GM23338 (cell line): ENCODE results near the gene TSKS. TPM values are rescaled to one million over a fixed set of nuclear protein-coding genes. Genes with fewer than 3 reads are reported as not detected.

Source experiments
- ATAC-seq: fragments of 200-7000 bp; cut with Tn5 transposase; 3 replicates; pipeline ENCODE4 v1.9.1; 2020
- DNase-seq: peaks from one replicate; pipeline ENCODE4 v3.0.0-alpha.2; 2015; ENCODE audit warnings: low spot score
- H2AFZ ChIP-seq: fragments of 200-600 bp; sonication (generic); 2 replicates; pipeline ENCODE4 v1.8.0; 2016; ENCODE audit warnings: antibody characterized with exemption, mild to moderate bottlenecking, moderate library complexity
- H3F3A ChIP-seq: fragments of 200-600 bp; sonication (generic); replicated peaks from 2 replicates; pipeline ENCODE4 v1.8.0; 2017; ENCODE audit warnings: antibody characterized with exemption, mixed run types, low read depth
- H3K27ac ChIP-seq: fragments of 200-600 bp; sonication (generic); 2 replicates; pipeline ENCODE4 v1.6.1; 2016; ENCODE audit warnings: low read depth
- H3K27me3 ChIP-seq: fragments of 200-600 bp; sonication (generic); 2 replicates; pipeline ENCODE4 v1.8.0; 2016; ENCODE audit warnings: mild to moderate bottlenecking, mixed run types, moderate library complexity; ENCODE audit not compliant: insufficient read depth
- H3K36me3 ChIP-seq: fragments of 200-600 bp; sonication (generic); 2 replicates; pipeline ENCODE4 v1.8.0; 2016; ENCODE audit warnings: mild to moderate bottlenecking; ENCODE audit not compliant: insufficient read depth
- H3K4me1 ChIP-seq: fragments of 200-600 bp; sonication (generic); 2 replicates; pipeline ENCODE4 v1.8.0; 2016; ENCODE audit warnings: mild to moderate bottlenecking, moderate library complexity; ENCODE audit not compliant: insufficient read depth
- H3K4me2 ChIP-seq: fragments of 200-600 bp; sonication (generic); 2 replicates; pipeline ENCODE4 v1.7.1; 2017; ENCODE audit warnings: mixed run types
- H3K4me3 ChIP-seq: fragments of 200-600 bp; sonication (generic); 2 replicates; pipeline ENCODE4 v1.6.1; 2016; ENCODE audit warnings: mixed run types
- H3K79me2 ChIP-seq: fragments of 200-600 bp; sonication (generic); replicated peaks from 2 replicates; pipeline ENCODE4 v1.8.0; 2017; ENCODE audit warnings: mild to moderate bottlenecking; ENCODE audit not compliant: insufficient read depth
- H3K9me2 ChIP-seq: fragments of 200-600 bp; sonication (generic); 2 replicates; pipeline ENCODE4 v1.8.0; 2017; ENCODE audit not compliant: insufficient read depth
- H4K20me1 ChIP-seq: fragments of 200-600 bp; sonication (generic); replicated peaks from 2 replicates; pipeline ENCODE4 v1.8.0; 2017; ENCODE audit warnings: mild to moderate bottlenecking; ENCODE audit not compliant: insufficient read depth
- H3K27ac Mint-ChIP-seq: 2 replicates; pipeline ENCODE4 v1.8.0; 2020; ENCODE audit warnings: inconsistent platforms, mild to moderate bottlenecking, moderate library complexity, mixed read lengths
- H3K27me3 Mint-ChIP-seq: 3 replicates; pipeline ENCODE4 v1.8.0; 2022; ENCODE audit warnings: low read depth, mild to moderate bottlenecking, moderate library complexity, mixed read lengths, inconsistent platforms; ENCODE audit not compliant: insufficient read depth, poor library complexity
- H3K36me3 Mint-ChIP-seq: 3 replicates; pipeline ENCODE4 v1.8.0; 2021; ENCODE audit warnings: low read depth, mild to moderate bottlenecking, inconsistent platforms, moderate library complexity, mixed read lengths
- H3K4me1 Mint-ChIP-seq: 3 replicates; pipeline ENCODE4 v1.8.0; 2020; ENCODE audit warnings: mild to moderate bottlenecking, inconsistent platforms, mixed read lengths
- H3K4me3 Mint-ChIP-seq: 3 replicates; pipeline ENCODE4 v1.8.0; 2021; ENCODE audit warnings: moderate library complexity, mild to moderate bottlenecking, inconsistent platforms, mixed read lengths
- H3K9me3 Mint-ChIP-seq: 3 replicates; pipeline ENCODE4 v1.8.0; 2020; ENCODE audit warnings: moderate library complexity, mild to moderate bottlenecking, inconsistent platforms, mixed read lengths
- CREB1 ChIP-seq: fragments of 250-450 bp; sonication (Bioruptor Pico); IDR thresholded peaks from 2 replicates; pipeline ENCODE4 v1.5.0; 2020; ENCODE audit warnings: low read depth, mild to moderate bottlenecking, moderate library complexity
- CTCF ChIP-seq, 2 experiments: fragments of 200-600 bp in 1 of 2; sonication (generic) in 1 of 2; conservative IDR thresholded peaks; 2 replicates each; pipeline versions ENCODE4 v1.5.1 to v1.6.1; 2016 to 2017; ENCODE audit warnings: antibody characterized with exemption in 2 of 2, low read depth in 2 of 2, mild to moderate bottlenecking in 2 of 2, moderate library complexity in 1 of 2
- ETS1 ChIP-seq: IDR thresholded peaks from 2 replicates; pipeline ENCODE4 v1.6.1; 2016; ENCODE audit warnings: antibody characterized with exemption
- EZH2 ChIP-seq: fragments of 200-600 bp; sonication (generic); IDR thresholded peaks from one replicate; pipeline ENCODE4 v1.8.0; 2017; ENCODE audit warnings: antibody characterized with exemption, mild to moderate bottlenecking, low read depth; ENCODE audit not compliant: unreplicated experiment
- EZH2phosphoT487 ChIP-seq: fragments of 200-600 bp; sonication (generic); IDR thresholded peaks from one replicate; pipeline ENCODE4 v1.8.1; 2018; ENCODE audit warnings: antibody characterized with exemption; ENCODE audit not compliant: unreplicated experiment
- POLR2AphosphoS5 ChIP-seq: IDR thresholded peaks from 2 replicates; pipeline ENCODE4 v1.6.1; 2016; ENCODE audit warnings: antibody characterized with exemption, low read depth
- ZNF114 ChIP-seq: fragments of 250-450 bp; sonication (Bioruptor Pico); IDR thresholded peaks from 2 replicates; pipeline ENCODE4 v1.5.0; 2020; ENCODE audit warnings: mild to moderate bottlenecking, moderate library complexity
- ZNF331 ChIP-seq: fragments of 250-450 bp; sonication (Bioruptor Pico); IDR thresholded peaks from 2 replicates; pipeline ENCODE4 v1.5.0; 2020; ENCODE audit warnings: low read depth, mild to moderate bottlenecking, moderate library complexity
- ZNF462 ChIP-seq: fragments of 250-450 bp; sonication (Bioruptor Pico); IDR thresholded peaks from 2 replicates; pipeline ENCODE4 v1.5.0; 2020; ENCODE audit warnings: mild to moderate bottlenecking, moderate library complexity
- polyA plus RNA-seq: library from polyadenylated mRNA; unstranded; fragments of >200 nt; fragmentation: Nextera tagmentation; extraction: Ambion mirVana; gene quantifications from 2 replicates; pipeline ENCODE4 v1.2.1, GENCODE V29; 2016
- total RNA-seq: library from RNA; depleted of rRNA; stranded (reverse); fragments of >200 nt; shearing (Covaris generic); gene quantifications from 2 replicates; pipeline ENCODE4 v1.2.3, GENCODE V29; 2014

TSKS gene
- total and polyA plus RNA-seq, 2 experiments from 2014 or later, result 0.99 TPM; not detected in 1

- Histone ChIP-seq H4K20me1 (no peaks in the 10 kb centered on the region), H3K79me2 (no peaks in the 10 kb centered on the region), H3K27me3 (no peaks in the 10 kb centered on the region), H3K27ac (no peak overlapping the region), H3K4me3 (no peak overlapping the region), H3K4me1 (peaks cover 7% of the 10 kb centered on the region; the same call in 1 of the 2 replicates), H3K4me2 (no peak overlapping the region), H3F3A (no peaks in the 10 kb centered on the region), H3K9me2 (no peaks in the 10 kb centered on the region), H3K36me3 (no peaks in the 10 kb centered on the region), H2AFZ (no peak overlapping the region)
- no peaks in the 10 kb centered on the region for H3K36me3 Mint-ChIP-seq
- no peak for ATAC-seq
- H3K4me1 Mint-ChIP-seq, result no peaks in the 10 kb centered on the region; the same call in 2 of the 3 replicates
- no peak for DNase-seq
- H3K4me3 Mint-ChIP-seq, result no peak overlapping the region
- no peak overlapping the region for H3K27ac Mint-ChIP-seq
- TF ChIP-seq EZH2, result no peak
- no peak for TF ChIP-seq POLR2AphosphoS5
- no peak for TF ChIP-seq ZNF114 (CRISPR knock-in tag)
- TF ChIP-seq ZNF462 (CRISPR knock-in tag), result no peak
- H3K27me3 Mint-ChIP-seq, result peaks cover 6% of the 10 kb centered on the region
- H3K9me3 Mint-ChIP-seq, result peaks cover 24% of the 10 kb centered on the region
Observed at GRCh38 chr19:49755956-49756355, 7.2 kb downstream of the TSKS start.

- no peaks in the 10 kb centered on the region for H3K36me3 Mint-ChIP-seq
- Histone ChIP-seq H3K4me2 (no peak overlapping the region), H3K27ac (no peak overlapping the region), H3K27me3 (no peaks in the 10 kb centered on the region), H3F3A (0 out of 2 replicates have a peak, but pooled peaks cover 6% of the 10 kb centered on the region), H3K79me2 (no peaks in the 10 kb centered on the region), H3K4me1 (no peaks in the 10 kb centered on the region), H3K9me2 (no peaks in the 10 kb centered on the region), H4K20me1 (no peaks in the 10 kb centered on the region), H3K4me3 (no peak overlapping the region), H3K36me3 (no peaks in the 10 kb centered on the region), H2AFZ (no peak overlapping the region)
- H3K4me3 Mint-ChIP-seq, result no peak overlapping the region
- no peaks in the 10 kb centered on the region for H3K4me1 Mint-ChIP-seq
- DNase-seq, result no peak
- no peak for TF ChIP-seq ZNF331 (CRISPR knock-in tag)
- no peak for TF ChIP-seq EZH2
- TF ChIP-seq EZH2phosphoT487, result no peak
- TF ChIP-seq ZNF114 (CRISPR knock-in tag), result no peak
- no peak for TF ChIP-seq ETS1
- TF ChIP-seq CTCF (conservative IDR thresholded peaks at IDR 0.05; ENCODE audit: low read depth in 2 of 2), result no peak
- no peak for TF ChIP-seq CREB1
- H3K27me3 Mint-ChIP-seq, result peaks cover 16% of the 10 kb centered on the region
- ATAC-seq, result no peak
- peaks cover 24% of the 10 kb centered on the region for H3K9me3 Mint-ChIP-seq
- H3K27ac Mint-ChIP-seq, result no peak overlapping the region
Observed at GRCh38 chr19:49752701-49753100, 10.4 kb downstream of the TSKS start.
